Calu3 (cell line): Measurements from ENCODE around the gene PIK3C2G. TPM values are rescaled to one million over a fixed set of nuclear protein-coding genes. Genes with fewer than 3 reads are reported as not detected.

Experiments used
- BruUV-seq: library from RNA; stranded (reverse); fragments of 400-500 nt; replicated peaks from 2 replicates; lab custom pipeline; 2021; lab: Mats Ljungman, UMichigan
- CTCF ChIA-PET: fragments of 300-600 bp; sonication (Branson Sonifier 250); formaldehyde crosslinking; loops from one replicate; lab custom pipeline; 2022; ENCODE audit warnings: antibody characterized with exemption; lab: Charles Lee
- DNase-seq: peaks from one replicate; pipeline ENCODE4 v3.0.0; 2022
- H3K27ac Mint-ChIP-seq: one replicate; pipeline ENCODE4 v1.8.0; 2022; ENCODE audit warnings: mixed read lengths; ENCODE audit not compliant: unreplicated experiment
- H3K27me3 Mint-ChIP-seq: one replicate; pipeline ENCODE4 v1.8.0; 2022; ENCODE audit warnings: mixed read lengths; ENCODE audit not compliant: unreplicated experiment
- H3K36me3 Mint-ChIP-seq: one replicate; pipeline ENCODE4 v1.8.0; 2022; ENCODE audit warnings: mild to moderate bottlenecking, moderate library complexity, mixed read lengths; ENCODE audit not compliant: insufficient read depth, unreplicated experiment
- H3K4me1 Mint-ChIP-seq: one replicate; pipeline ENCODE4 v1.8.0; 2022; ENCODE audit warnings: mild to moderate bottlenecking, low read depth, mixed read lengths; ENCODE audit not compliant: unreplicated experiment
- H3K4me3 Mint-ChIP-seq: one replicate; pipeline ENCODE4 v1.8.0; 2022; ENCODE audit warnings: mild to moderate bottlenecking, low read depth, moderate library complexity, mixed read lengths; ENCODE audit not compliant: unreplicated experiment
- H3K9me3 Mint-ChIP-seq: one replicate; pipeline ENCODE4 v1.8.0; 2022; ENCODE audit warnings: low read depth, mixed read lengths; ENCODE audit not compliant: unreplicated experiment
- CTCF ChIP-seq: fragments of 200-600 bp; IDR thresholded peaks from one replicate; pipeline ENCODE4 v1.8.0; 2022; ENCODE audit warnings: antibody characterized with exemption; ENCODE audit not compliant: unreplicated experiment
- intact Hi-C: fragments of 100-400 bp; cut with micrococcal nuclease; formaldehyde crosslinking; loops from one replicate; pipeline ENCODE4 v1.10.0; 2022; ENCODE audit not compliant: unreplicated experiment
- total RNA-seq: library from RNA; stranded (reverse); gene quantifications from 2 replicates; pipeline ENCODE4 v1.2.3, GENCODE V29; 2022

PIK3C2G gene
- total RNA-seq, 1 experiment from 2014 or later = 24.0 TPM

GRCh38 chr12:18428416-18428815, 167.1 kb downstream of the PIK3C2G start:
- Mint-ChIP-seq H3K36me3 (peaks cover 11% of the 10 kb centered on the region), H3K4me3 (no peak overlapping the region), H3K27me3 (no peaks in the 10 kb centered on the region), H3K9me3 (no peaks in the 10 kb centered on the region), H3K27ac (peak overlapping the region; percentile 77), H3K4me1 (peaks cover 30% of the 10 kb centered on the region)
- CTCF ChIA-PET = interaction anchor here (0.9 to 1.0 kb wide), 2 partner anchors 93 to 182 kb away, joined by 3 read pairs; no protein-coding TSS in a partner anchor
- no peak for TF ChIP-seq CTCF
- BruUV-seq = no TSS peak
- DNase-seq = peak; percentile 30
- intact Hi-C loops = loop anchor here (5.0 kb wide), 1 partner anchor 176 kb away; no protein-coding TSS in a partner anchor

- CTCF ChIA-PET = no interaction called here
- Mint-ChIP-seq H3K36me3 (peaks cover 11% of the 10 kb centered on the region), H3K4me3 (no peak overlapping the region), H3K4me1 (peaks cover 30% of the 10 kb centered on the region), H3K27me3 (no peaks in the 10 kb centered on the region), H3K27ac (peak overlapping the region; percentile 77), H3K9me3 (no peaks in the 10 kb centered on the region)
- intact Hi-C loops = loop anchor here (5.0 kb wide), 1 partner anchor 177 kb away; no protein-coding TSS in a partner anchor
- no TSS peak for BruUV-seq
- no peak for TF ChIP-seq CTCF
- no peak for DNase-seq
Measured at GRCh38 chr12:18429366-18429765, 168.0 kb downstream of the PIK3C2G start.

- H3K27ac Mint-ChIP-seq = no peak overlapping the region
- intact Hi-C loops = loop anchor here (10.0 kb wide), 2 partner anchors 204 to 294 kb away; no protein-coding TSS in a partner anchor
- peak; percentile 82 for TF ChIP-seq CTCF
- no TSS peak for BruUV-seq
- H3K36me3 Mint-ChIP-seq = peaks cover 11% of the 10 kb centered on the region
- H3K4me1 Mint-ChIP-seq = peaks cover 30% of the 10 kb centered on the region
- DNase-seq = peak; percentile 69
- H3K4me3 Mint-ChIP-seq = no peak overlapping the region
- CTCF ChIA-PET = interaction anchor here (0.7 to 1.1 kb wide), 3 partner anchors 208 to 843 kb away, joined by 3 read pairs; no protein-coding TSS in a partner anchor
- H3K27me3 Mint-ChIP-seq = no peaks in the 10 kb centered on the region
- no peaks in the 10 kb centered on the region for H3K9me3 Mint-ChIP-seq
Measured at GRCh38 chr12:18430425-18431048, 169.2 kb downstream of the PIK3C2G start.

- H3K36me3 Mint-ChIP-seq = peaks cover 11% of the 10 kb centered on the region
- CTCF ChIA-PET = no interaction called here
Measured at GRCh38 chr12:18431771-18432170, 170.5 kb downstream of the PIK3C2G start.

More at GRCh38 chr12:18431771-18432170, 170.5 kb downstream of the PIK3C2G start:
- TF ChIP-seq CTCF = no peak
- H3K27ac Mint-ChIP-seq = no peak overlapping the region
- H3K4me1 Mint-ChIP-seq = peaks cover 30% of the 10 kb centered on the region
- no peak for DNase-seq
- no peaks in the 10 kb centered on the region for H3K27me3 Mint-ChIP-seq
- no peak overlapping the region for H3K4me3 Mint-ChIP-seq
- BruUV-seq = no TSS peak
- intact Hi-C loops = loop anchor here (10.0 kb wide), 2 partner anchors 203 to 293 kb away; no protein-coding TSS in a partner anchor
- H3K9me3 Mint-ChIP-seq = no peaks in the 10 kb centered on the region
